WERI-Rb-1 (cell line): ENCODE measurements around the gene BBS10.
"Not testable (repeated sequence)": the region's sequence is repeated elsewhere in the genome, so short reads cannot be mapped to it uniquely, and the experiment has no call there.

ENCODE experiments used
- DNase-seq: peaks from one replicate; pipeline ENCODE4 v3.0.0-alpha.2; 2020
- H3K27ac ChIP-seq: fragments of 250-450 bp; sonication (Bioruptor Pico); 2 replicates; pipeline ENCODE4 v1.5.1; 2020; ENCODE audit warnings: mild to moderate bottlenecking, moderate library complexity
- H3K27me3 ChIP-seq: fragments of 250-450 bp; sonication (Bioruptor Pico); 2 replicates; pipeline ENCODE4 v1.5.1; 2021; ENCODE audit warnings: mild to moderate bottlenecking, low read depth, moderate library complexity; ENCODE audit not compliant: insufficient read depth, severe bottlenecking
- H3K36me3 ChIP-seq: fragments of 250-450 bp; sonication (Bioruptor Pico); 2 replicates; pipeline ENCODE4 v1.5.1; 2020; ENCODE audit warnings: mild to moderate bottlenecking, moderate library complexity
- H3K4me3 ChIP-seq: 2 replicates; pipeline ENCODE4 v1.5.1; 2011; ENCODE audit warnings: low read depth, mild to moderate bottlenecking, control low read depth, low read length
- H3K9me3 ChIP-seq: fragments of 250-450 bp; sonication (Bioruptor Pico); 2 replicates; pipeline ENCODE4 v1.5.1; 2021; ENCODE audit warnings: mild to moderate bottlenecking, moderate library complexity; ENCODE audit not compliant: severe bottlenecking
- CTCF ChIP-seq: IDR thresholded peaks from 2 replicates; pipeline ENCODE4 v1.5.1; 2011; ENCODE audit warnings: low read depth, mild to moderate bottlenecking, control low read depth, inconsistent platforms, low read length

The BBS10 gene

GRCh38 chr12:76348079-76348901 is at the start of gene BBS10:
Gene BBS10, minus strand, starts transcription at chr12:76348415. Its CDS starts 57 bp downstream, at chr12:76348358.
- H3K27ac ChIP-seq, result peak within 1 kb of the TSS; percentile 72
- no peaks in the 10 kb centered on the region for H3K36me3 ChIP-seq
- TF ChIP-seq CTCF, result peak; percentile 74
- peak within 1 kb of the TSS; percentile 59 for H3K4me3 ChIP-seq
- no peaks in the 10 kb centered on the region for H3K9me3 ChIP-seq
- DNase-seq, result peak; percentile 93
- H3K27me3 ChIP-seq, result no peaks in the 10 kb centered on the region

- H3K4me3 ChIP-seq, result no peak overlapping the region
- H3K27ac ChIP-seq, result no peak overlapping the region
- no peak for TF ChIP-seq CTCF
- no peaks in the 10 kb centered on the region for H3K9me3 ChIP-seq
- H3K36me3 ChIP-seq, result peaks cover 65% of the 10 kb centered on the region
- no peak for DNase-seq
- H3K27me3 ChIP-seq, result no peaks in the 10 kb centered on the region
Measured at GRCh38 chr12:76391461-76391860, 43.2 kb upstream of the BBS10 start.

- Histone ChIP-seq H3K27me3 (no peaks in the 10 kb centered on the region), H3K27ac (no peak overlapping the region), H3K9me3 (no peaks in the 10 kb centered on the region), H3K4me3 (no peak overlapping the region), H3K36me3 (peaks cover 73% of the 10 kb centered on the region)
- no peak for TF ChIP-seq CTCF
- no peak for DNase-seq
Measured at GRCh38 chr12:76387614-76388013, 39.4 kb upstream of the BBS10 start.

GRCh38 chr12:76384560-76384959 is 36.3 kb upstream of the BBS10 start:
- no peak for TF ChIP-seq CTCF
- Histone ChIP-seq H3K4me3 (no peak overlapping the region), H3K36me3 (peaks cover 66% of the 10 kb centered on the region), H3K27ac (no peak overlapping the region), H3K9me3 (no peaks in the 10 kb centered on the region), H3K27me3 (no peaks in the 10 kb centered on the region)
- DNase-seq, result no peak

GRCh38 chr12:76383988-76384387 is 35.8 kb upstream of the BBS10 start:
- H3K4me3 ChIP-seq, result no peak overlapping the region
- no peaks in the 10 kb centered on the region for H3K27me3 ChIP-seq
- no peak for TF ChIP-seq CTCF
- DNase-seq, result no peak
- H3K27ac ChIP-seq, result no peak overlapping the region
- peaks cover 65% of the 10 kb centered on the region for H3K36me3 ChIP-seq
- no peaks in the 10 kb centered on the region for H3K9me3 ChIP-seq

- TF ChIP-seq CTCF, result no peak
- H3K27ac ChIP-seq, result no peak overlapping the region
- H3K9me3 ChIP-seq, result no peaks in the 10 kb centered on the region
- DNase-seq, result no peak
- no peak overlapping the region for H3K4me3 ChIP-seq
- peaks cover 74% of the 10 kb centered on the region for H3K36me3 ChIP-seq
- no peaks in the 10 kb centered on the region for H3K27me3 ChIP-seq
Measured at GRCh38 chr12:76379261-76379660, 31.0 kb upstream of the BBS10 start.

- not testable (repeated sequence) for H3K27me3 ChIP-seq, DNase-seq
- peaks cover 68% of the 10 kb centered on the region for H3K36me3 ChIP-seq
Measured at GRCh38 chr12:76376876-76377275, 28.7 kb upstream of the BBS10 start.

More at GRCh38 chr12:76376876-76377275, 28.7 kb upstream of the BBS10 start:
- H3K9me3 ChIP-seq, H3K4me3 ChIP-seq, H3K27ac ChIP-seq: not testable (repeated sequence)
